ENCODE measurements around the gene MBD3L5. TPM values are rescaled to one million over a fixed set of nuclear protein-coding genes. Genes with fewer than 3 reads are reported as not detected.
"Not testable (repeated sequence)": the region's sequence is repeated elsewhere in the genome, so short reads cannot be mapped to it uniquely, and the experiment has no call there.

The MBD3L5 gene
- total RNA-seq (not detected in 2 replicates), polyA plus RNA-seq (not detected in 2 replicates), polyA minus RNA-seq (not detected in 2 replicates), Bru-seq, nascent RNA (not detected), BruChase-seq, experiment 1, labeled RNA remaining after a 6-hour chase (not detected), BruChase-seq, experiment 2, labeled RNA remaining after a 2-hour chase (not detected)
- polyA plus RNA-seq (2011; cell fraction: cytosol; rRNA removed): not detected in 2 replicates
- polyA plus RNA-seq (2011; cell fraction: nucleus; rRNA removed): not detected in 2 replicates
- polyA plus RNA-seq (2012): not detected in 2 replicates
- polyA minus RNA-seq (2011; cell fraction: cytosol; rRNA and poly(A)+ RNA removed): not detected
- not detected in 2 replicates for polyA minus RNA-seq (2011; cell fraction: nucleus; rRNA and poly(A)+ RNA removed)
- long read RNA-seq: 0 reads

GRCh38 chr19:7030278-7030677 is at the start of gene MBD3L5:
TSS of gene MBD3L5 (plus strand) at chr19:7030578. CDS start at chr19:7030612, 34 bp downstream.
- H3K27me3 ChIP-seq (ENCODE audit: control insufficient read depth in 2 of 2, insufficient read depth in 2 of 2, low read length in 2 of 2): not testable (repeated sequence)

DNA sequence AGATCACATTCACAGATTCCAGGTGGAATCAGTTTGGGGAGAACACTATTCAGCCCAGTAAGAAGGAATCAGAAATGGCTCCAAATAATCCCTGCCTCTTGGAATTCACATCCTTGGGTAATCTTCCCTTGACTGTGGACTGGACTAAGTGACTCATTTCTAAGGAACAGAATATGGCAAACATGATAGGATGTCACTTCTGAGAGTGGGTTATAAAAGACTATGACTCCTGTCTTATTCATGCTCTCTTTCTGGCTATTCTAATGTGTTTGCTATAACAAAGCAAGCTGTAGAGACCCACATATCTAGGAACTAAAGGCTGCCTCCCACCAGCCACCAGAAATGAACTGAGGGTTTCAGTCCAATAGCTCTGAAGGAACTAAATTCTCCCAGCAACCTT is 46.9 kb upstream of the MBD3L5 start:
- no peak overlapping the region for H3K4me2 ChIP-seq (ENCODE audit: insufficient read depth, low read length)
- ChIA-PET POLR2A (no interaction called here), CTCF (no interaction called here)
- FAIRE-seq (no peak), DNase-seq (ENCODE audit: low read depth, low spot score) (no peak)
- H3K4me1 ChIP-seq (ENCODE audit: control insufficient read depth, extremely low read depth, insufficient read depth, low read length): no peaks in the 10 kb centered on the region
- H3K27ac ChIP-seq (ENCODE audit: insufficient read depth, low read depth, low read length): no peak overlapping the region
- no peak overlapping the region for H3K4me3 ChIP-seq (replicated peaks in 1 of 3; ENCODE audit: insufficient read depth in 1 of 3, low read depth in 1 of 3, low read length in 3 of 3)
- no peak overlapping the region for H3K9ac ChIP-seq (replicated peaks; ENCODE audit: extremely low read depth, insufficient read depth, low read length)
- TF ChIP-seq, protein P1, sequence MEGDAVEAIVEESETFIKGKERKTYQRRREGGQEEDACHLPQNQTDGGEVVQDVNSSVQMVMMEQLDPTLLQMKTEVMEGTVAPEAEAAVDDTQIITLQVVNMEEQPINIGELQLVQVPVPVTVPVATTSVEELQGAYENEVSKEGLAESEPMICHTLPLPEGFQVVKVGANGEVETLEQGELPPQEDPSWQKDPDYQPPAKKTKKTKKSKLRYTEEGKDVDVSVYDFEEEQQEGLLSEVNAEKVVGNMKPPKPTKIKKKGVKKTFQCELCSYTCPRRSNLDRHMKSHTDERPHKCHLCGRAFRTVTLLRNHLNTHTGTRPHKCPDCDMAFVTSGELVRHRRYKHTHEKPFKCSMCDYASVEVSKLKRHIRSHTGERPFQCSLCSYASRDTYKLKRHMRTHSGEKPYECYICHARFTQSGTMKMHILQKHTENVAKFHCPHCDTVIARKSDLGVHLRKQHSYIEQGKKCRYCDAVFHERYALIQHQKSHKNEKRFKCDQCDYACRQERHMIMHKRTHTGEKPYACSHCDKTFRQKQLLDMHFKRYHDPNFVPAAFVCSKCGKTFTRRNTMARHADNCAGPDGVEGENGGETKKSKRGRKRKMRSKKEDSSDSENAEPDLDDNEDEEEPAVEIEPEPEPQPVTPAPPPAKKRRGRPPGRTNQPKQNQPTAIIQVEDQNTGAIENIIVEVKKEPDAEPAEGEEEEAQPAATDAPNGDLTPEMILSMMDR (IDR thresholded peaks at IDR 0.05; ENCODE audit: extremely low read depth in 1 of 2, insufficient read depth in 1 of 2, low read depth in 1 of 2, low read length in 2 of 2): no peak
- no peak for TF ChIP-seq POLR2A (IDR thresholded peaks at IDR 0.05; ENCODE audit: low read depth, low read length)
- TF ChIP-seq FOS (IDR thresholded peaks at IDR 0.05; ENCODE audit: borderline replicate concordance, insufficient read depth, low read length): no peak
- no peak for TF ChIP-seq JUN (IDR thresholded peaks at IDR 0.05; ENCODE audit: borderline replicate concordance, insufficient read depth, insufficient read length, low read depth)
- TF ChIP-seq, protein P2, sequence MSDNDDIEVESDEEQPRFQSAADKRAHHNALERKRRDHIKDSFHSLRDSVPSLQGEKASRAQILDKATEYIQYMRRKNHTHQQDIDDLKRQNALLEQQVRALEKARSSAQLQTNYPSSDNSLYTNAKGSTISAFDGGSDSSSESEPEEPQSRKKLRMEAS (IDR thresholded peaks at IDR 0.05; ENCODE audit: insufficient read depth, insufficient read length): no peak
- TF ChIP-seq GATA2 (IDR thresholded peaks at IDR 0.05; ENCODE audit: insufficient read depth, insufficient read length, low read depth, low read length): no peak
- TF ChIP-seq POLR2AphosphoS5 (IDR thresholded peaks at IDR 0.05; ENCODE audit: insufficient read depth, low read depth, low read length): no peak
- no peak for TF ChIP-seq EZH2 (IDR thresholded peaks at IDR 0.05; ENCODE audit: borderline replicate concordance, low read depth, low read length, severe bottlenecking)
- TF ChIP-seq MYC (IDR thresholded peaks at IDR 0.05; ENCODE audit: low read depth, low read length): no peak
- no peaks in the 10 kb centered on the region for H3K9me3 ChIP-seq (replicated peaks; ENCODE audit: control insufficient read depth, insufficient read depth, low read length)
- dilution Hi-C loops (cut with MboI; ENCODE audit: extremely low pct_ligation_motif_present, low sequenced_read_pairs): no loop called here
- BruUV-seq (replicated peaks): no TSS peak
- no peaks in the 10 kb centered on the region for H3K9me1 ChIP-seq (replicated peaks; ENCODE audit: control insufficient read depth, extremely low read depth, insufficient read depth, low read length)
- H4K20me1 ChIP-seq (replicated peaks; ENCODE audit: control insufficient read depth, extremely low read depth, insufficient read depth, low read length): no peaks in the 10 kb centered on the region
- no peaks in the 10 kb centered on the region for H3K27me3 ChIP-seq (ENCODE audit: control insufficient read depth in 2 of 2, insufficient read depth in 2 of 2, low read length in 2 of 2)
- no peaks in the 10 kb centered on the region for H3K36me3 ChIP-seq (ENCODE audit: control insufficient read depth in 2 of 2, extremely low read depth in 1 of 2, insufficient read depth in 2 of 2, low read length in 2 of 2)
- intact Hi-C loops (cut with micrococcal nuclease): no loop called here
- no peak overlapping the region for H2AFZ ChIP-seq (ENCODE audit: low read depth, low read length)
- H3K79me2 ChIP-seq (ENCODE audit: control insufficient read depth, insufficient read depth, low read length): no peaks in the 10 kb centered on the region

More at GRCh38 chr19:7030278-7030677, at the start of gene MBD3L5:
- H3K27ac ChIP-seq (ENCODE audit: insufficient read depth, low read depth, low read length); H2AFZ ChIP-seq (ENCODE audit: low read depth, low read length); DNase-seq (ENCODE audit: low read depth, low spot score); H3K4me3 ChIP-seq (replicated peaks in 1 of 3; ENCODE audit: insufficient read depth in 1 of 3, low read depth in 1 of 3, low read length in 3 of 3); dilution Hi-C loops (cut with MboI; ENCODE audit: extremely low pct_ligation_motif_present, low sequenced_read_pairs); H3K4me2 ChIP-seq (ENCODE audit: insufficient read depth, low read length); H3K79me2 ChIP-seq (ENCODE audit: control insufficient read depth, insufficient read depth, low read length); H3K9me3 ChIP-seq (replicated peaks; ENCODE audit: control insufficient read depth, insufficient read depth, low read length); FAIRE-seq; CTCF ChIA-PET; H3K36me3 ChIP-seq (ENCODE audit: control insufficient read depth in 2 of 2, extremely low read depth in 1 of 2, insufficient read depth in 2 of 2, low read length in 2 of 2); H3K9ac ChIP-seq (replicated peaks; ENCODE audit: extremely low read depth, insufficient read depth, low read length); H3K4me1 ChIP-seq (ENCODE audit: control insufficient read depth, extremely low read depth, insufficient read depth, low read length); BruUV-seq (replicated peaks); POLR2A ChIA-PET; intact Hi-C loops (cut with micrococcal nuclease); H4K20me1 ChIP-seq (replicated peaks; ENCODE audit: control insufficient read depth, extremely low read depth, insufficient read depth, low read length); H3K9me1 ChIP-seq (replicated peaks; ENCODE audit: control insufficient read depth, extremely low read depth, insufficient read depth, low read length): not testable (repeated sequence)

Data from endothelial cell of umbilical vein (primary cell).